SK-N-SH (cell line): Measurements from ENCODE around the gene POLA1. TPM values are rescaled to one million over a fixed set of nuclear protein-coding genes. Genes with fewer than 3 reads are reported as not detected.

Experiments used
- CTCF ChIA-PET: fragments of 300-600, 350-600 bp; formaldehyde crosslinking; extraction: SDS; loops from one replicate; lab custom pipeline; 2021; lab: Yijun Ruan, JAX
- POLR2A ChIA-PET: fragments of 350-600 bp; sonication (Branson Sonifier 250); formaldehyde crosslinking; extraction: SDS; loops from one replicate; lab custom pipeline; 2020; ENCODE audit warnings: antibody characterized with exemption, inconsistent platforms; lab: Yijun Ruan, JAX
- DNase-seq: peaks from one replicate; pipeline ENCODE4 v3.0.0; 2012
- H2AFZ ChIP-seq: fragments of 200-600 bp; sonication (generic); 2 replicates; pipeline ENCODE4 v1.8.1; 2016; ENCODE audit warnings: antibody characterized with exemption, mild to moderate bottlenecking, low read depth
- H3F3A ChIP-seq: fragments of 200-600 bp; sonication (generic); replicated peaks from 2 replicates; pipeline ENCODE3; 2016; ENCODE audit warnings: antibody characterized with exemption, mild to moderate bottlenecking; ENCODE audit not compliant: insufficient read depth
- H3K27ac ChIP-seq, 2 experiments: fragments of 200-500 bp in 1 of 2; fragments of 200-600 bp in 1 of 2; sonication (Bioruptor generic) in 1 of 2; sonication (generic), shearing (Covaris generic) in 1 of 2; 2 replicates each; pipeline versions ENCODE4 v1.5.1 to v1.6.1; 2014 to 2016; ENCODE audit warnings: low read depth in 2 of 2, inconsistent platforms in 1 of 2, low read length in 1 of 2, mild to moderate bottlenecking in 1 of 2, mixed read lengths in 1 of 2
- H3K27me3 ChIP-seq: fragments of 200-600 bp; sonication (generic), shearing (Covaris generic); 2 replicates; pipeline ENCODE4 v1.6.1; 2016; ENCODE audit warnings: mixed run types; ENCODE audit not compliant: insufficient read depth
- H3K36me3 ChIP-seq, 2 experiments: fragments of 200-500 bp in 1 of 2; fragments of 200-600 bp in 1 of 2; sonication (Bioruptor generic) in 1 of 2; sonication (generic) in 1 of 2; replicated peaks in 1 of 2; 2 replicates each; pipeline versions ENCODE3 to v1.5.1; 2014 to 2016; ENCODE audit warnings: low read length in 1 of 2, mild to moderate bottlenecking in 1 of 2; ENCODE audit not compliant: insufficient read depth in 2 of 2, control insufficient read depth in 1 of 2
- H3K4me1 ChIP-seq, 2 experiments: fragments of 200-500 bp in 1 of 2; fragments of 200-600 bp in 1 of 2; sonication (Bioruptor generic) in 1 of 2; sonication (generic), shearing (Covaris generic) in 1 of 2; 2 replicates each; pipeline versions ENCODE4 v1.5.1 to v1.6.1; 2014 to 2016; ENCODE audit warnings: low read depth in 1 of 2, low read length in 1 of 2, mixed run types in 1 of 2; ENCODE audit not compliant: insufficient read depth in 2 of 2, control insufficient read depth in 1 of 2
- H3K4me2 ChIP-seq: fragments of 200-600 bp; sonication (generic), shearing (Covaris generic); 2 replicates; pipeline ENCODE4 v1.6.1; 2017; ENCODE audit warnings: mixed run types
- H3K4me3 ChIP-seq, 2 experiments: fragments of 200-500 bp in 1 of 2; fragments of 200-600 bp in 1 of 2; sonication (Bioruptor generic) in 1 of 2; sonication (generic), shearing (Covaris generic) in 1 of 2; 2 replicates each; pipeline versions ENCODE4 v1.5.1 to v1.8.1; 2014 to 2016; ENCODE audit warnings: low read depth in 2 of 2, inconsistent platforms in 1 of 2, low read length in 1 of 2, mild to moderate bottlenecking in 1 of 2, mixed read lengths in 1 of 2, moderate library complexity in 1 of 2
- H3K79me2 ChIP-seq: fragments of 200-600 bp; sonication (generic); 2 replicates; pipeline ENCODE4 v1.8.1; 2017; ENCODE audit warnings: mild to moderate bottlenecking; ENCODE audit not compliant: insufficient read depth
- H3K9ac ChIP-seq: fragments of 200-600 bp; sonication (generic); 2 replicates; pipeline ENCODE4 v1.6.1; 2017; ENCODE audit warnings: mixed run types
- H3K9me2 ChIP-seq: fragments of 200-600 bp; sonication (generic); 2 replicates; pipeline ENCODE4 v1.6.1; 2017; ENCODE audit warnings: mixed run types
- H3K9me3 ChIP-seq: fragments of 200-600 bp; sonication (generic); 2 replicates; pipeline ENCODE4 v1.6.1; 2017; ENCODE audit warnings: mixed run types, mild to moderate bottlenecking, moderate library complexity
- H4K20me1 ChIP-seq: fragments of 200-600 bp; sonication (generic); 2 replicates; pipeline ENCODE4 v1.6.1; 2017; ENCODE audit warnings: mild to moderate bottlenecking, mixed run types; ENCODE audit not compliant: insufficient read depth
- FOXM1 ChIP-seq: IDR thresholded peaks from 2 replicates; pipeline ENCODE4 v1.4.0; 2012; ENCODE audit warnings: low read depth, mild to moderate bottlenecking
- IRF3 ChIP-seq: fragments of 150-350 bp; IDR thresholded peaks from 2 replicates; pipeline ENCODE4 v1.6.1; 2016; ENCODE audit warnings: mild to moderate bottlenecking, low read depth, low read length
- MXI1 ChIP-seq: IDR thresholded peaks from 2 replicates; pipeline ENCODE4 v1.6.1; 2012; ENCODE audit warnings: mild to moderate bottlenecking, low read depth, low read length, improper control_type of control experiment
- NFIC ChIP-seq: IDR thresholded peaks from 2 replicates; pipeline ENCODE4 v1.4.0; 2012; ENCODE audit warnings: borderline replicate concordance
- PBX3 ChIP-seq: IDR thresholded peaks from 2 replicates; pipeline ENCODE4; 2012
- RAD21 ChIP-seq: IDR thresholded peaks from 2 replicates; pipeline ENCODE4 v1.6.1; 2012; ENCODE audit warnings: mild to moderate bottlenecking, low read length
- RCOR1 ChIP-seq: fragments of 150-350 bp; IDR thresholded peaks from 2 replicates; pipeline ENCODE4 v1.6.1; 2017; ENCODE audit warnings: antibody characterized with exemption, low read length
- REST ChIP-seq: IDR thresholded peaks from 2 replicates; pipeline ENCODE4 v1.6.1; 2012; ENCODE audit warnings: mild to moderate bottlenecking, low read depth, low read length, moderate library complexity
- SMC3 ChIP-seq: IDR thresholded peaks from 2 replicates; pipeline ENCODE4 v1.6.1; 2012; ENCODE audit warnings: low read depth, low read length, improper control_type of control experiment
- TAF1 ChIP-seq: IDR thresholded peaks from 2 replicates; pipeline ENCODE4 v1.6.1; 2012; ENCODE audit warnings: low read depth, mild to moderate bottlenecking, low read length, moderate library complexity, borderline replicate concordance
- TCF12 ChIP-seq: IDR thresholded peaks from 2 replicates; pipeline ENCODE4 v1.4.0; 2012
- USF2 ChIP-seq: fragments of 150-350 bp; IDR thresholded peaks from 2 replicates; pipeline ENCODE4 v1.6.1; 2017; ENCODE audit warnings: antibody characterized with exemption, low read length, low read depth, borderline replicate concordance
- WGBS: methylation state at CpG from one replicate; pipeline ENCODE4 v1.1.6; 2017; ENCODE audit warnings: low lambda C conversion rate; 5-methylcytosine and 5-hydroxymethylcytosine counted together
- polyA plus RNA-seq, 3 experiments: library from polyadenylated mRNA; depleted of rRNA; stranded (reverse); fragments of >200 nt; gene quantifications; 2 replicates each; pipeline ENCODE4 v1.2.3, GENCODE V29; 2012
- TF ChIP-seq, protein P1 (sequence below): IDR thresholded peaks from 2 replicates; pipeline ENCODE4 v1.4.0; 2012; ENCODE audit warnings: low read depth

POLA1 gene
- polyA plus RNA-seq, 1 of the 3 experiments (the other 2 are of a cell fraction): 2.8 TPM

DNA sequence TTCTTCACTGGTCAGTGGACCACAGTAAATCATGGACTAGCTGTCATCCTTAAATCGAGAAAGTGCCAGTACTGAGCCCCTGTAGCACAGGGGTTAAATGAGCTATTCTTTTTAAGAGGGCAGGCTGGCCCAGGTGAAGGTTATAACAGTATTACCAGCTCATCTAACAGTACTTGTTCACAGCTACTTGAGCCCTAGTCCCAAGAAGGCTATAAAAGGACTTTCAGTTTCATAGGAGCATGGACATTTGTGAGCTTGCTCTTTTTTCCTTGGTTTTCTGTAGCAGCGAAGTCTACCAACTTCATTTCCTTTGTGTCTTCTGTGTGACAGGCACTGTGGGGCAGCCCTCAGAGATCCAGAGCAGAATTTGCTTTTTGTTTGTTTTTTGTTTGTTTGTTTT is 261.0 kb downstream of the POLA1 start (continued):
- TF ChIP-seq TCF12: no peak
- no peak for TF ChIP-seq RAD21
- no peak for TF ChIP-seq USF2

DNA sequence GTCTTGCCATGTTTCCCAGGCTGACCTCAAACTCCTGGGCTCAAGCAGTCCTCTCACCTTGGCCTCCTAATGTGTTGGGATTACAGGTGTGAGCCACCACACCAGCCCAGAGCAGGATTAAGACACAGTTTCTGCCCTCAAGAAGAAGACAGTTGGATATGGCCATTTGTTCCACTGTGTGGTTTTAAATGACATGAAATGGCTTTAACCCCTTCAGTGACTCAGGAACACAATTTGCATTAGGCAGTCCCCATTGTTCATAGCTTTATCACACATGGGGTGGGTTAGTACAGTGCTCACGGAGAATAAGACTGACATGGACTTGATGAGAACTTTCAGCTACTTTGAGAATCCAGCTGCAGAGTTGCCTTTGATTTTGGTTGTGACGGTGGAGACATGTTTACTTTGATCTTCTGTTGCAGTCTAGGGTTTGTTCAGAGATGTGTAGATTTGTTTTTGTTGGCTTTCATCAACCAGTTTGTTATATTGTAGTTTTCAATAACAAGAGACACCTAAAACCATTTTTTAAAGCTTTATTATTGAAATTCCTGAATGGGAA is 261.7 kb downstream of the POLA1 start:
- no peaks in the 10 kb centered on the region for H3K36me3 ChIP-seq
- H4K20me1 ChIP-seq: no peaks in the 10 kb centered on the region
- WGBS: 44% methylated on average over 2 of the region's 2 CpGs
- no peak overlapping the region for H3K4me3 ChIP-seq
- no peak overlapping the region for H3K27ac ChIP-seq
- H3K9ac ChIP-seq: no peak overlapping the region
- DNase-seq: no peak
- H3K27me3 ChIP-seq: no peaks in the 10 kb centered on the region
- no peaks in the 10 kb centered on the region for H3F3A ChIP-seq
- no peak overlapping the region for H3K4me2 ChIP-seq
- H3K79me2 ChIP-seq: no peaks in the 10 kb centered on the region
- no peaks in the 10 kb centered on the region for H3K9me2 ChIP-seq
- no peaks in the 10 kb centered on the region; a peak in 2 of 4 replicates for H3K4me1 ChIP-seq
- H3K9me3 ChIP-seq: no peaks in the 10 kb centered on the region
- POLR2A ChIA-PET: no interaction called here
- TF ChIP-seq MXI1: no peak
- TF ChIP-seq, protein P1, sequence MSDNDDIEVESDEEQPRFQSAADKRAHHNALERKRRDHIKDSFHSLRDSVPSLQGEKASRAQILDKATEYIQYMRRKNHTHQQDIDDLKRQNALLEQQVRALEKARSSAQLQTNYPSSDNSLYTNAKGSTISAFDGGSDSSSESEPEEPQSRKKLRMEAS: no peak
- TF ChIP-seq FOXM1: no peak
- TF ChIP-seq RCOR1: no peak
- no peak for TF ChIP-seq TCF12
- TF ChIP-seq SMC3: no peak
- no peak overlapping the region for H2AFZ ChIP-seq
- CTCF ChIA-PET: no interaction called here

DNA sequence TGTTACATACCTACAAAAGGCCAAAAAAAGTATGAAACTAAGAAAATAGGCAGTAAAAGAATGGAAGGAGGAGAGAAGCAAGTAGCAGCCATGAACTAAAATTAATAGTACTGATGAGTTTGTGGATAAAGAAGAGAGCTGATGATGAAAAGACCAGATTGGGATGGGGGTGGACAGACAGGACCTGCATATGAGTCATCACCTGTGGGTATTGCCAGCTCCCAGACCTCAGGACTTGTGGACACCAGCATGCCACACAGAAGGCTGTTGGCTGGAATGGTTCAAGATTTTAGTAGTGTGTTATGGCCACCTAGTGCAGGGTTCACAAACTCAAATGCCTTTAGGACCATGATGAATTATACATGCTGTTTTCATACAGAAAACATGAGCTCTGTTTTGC is 263.1 kb downstream of the POLA1 start:
- POLR2A ChIA-PET: no interaction called here
- DNase-seq: no peak
- H3K4me3 ChIP-seq: no peak overlapping the region

More for the DNA sequence above, 263.1 kb downstream of the POLA1 start:
- H3K9me3 ChIP-seq: no peaks in the 10 kb centered on the region
- H3K27ac ChIP-seq: no peak overlapping the region
- H2AFZ ChIP-seq: no peak overlapping the region
- H3F3A ChIP-seq: no peaks in the 10 kb centered on the region
- CTCF ChIA-PET: interaction anchor here (1.3 to 1.5 kb wide), 2 partner anchors 11 to 118 kb away, joined by 3 to 5 read pairs; no protein-coding TSS in a partner anchor
- H3K9me2 ChIP-seq: no peaks in the 10 kb centered on the region
- no peaks in the 10 kb centered on the region for H3K36me3 ChIP-seq
- no peak overlapping the region for H3K9ac ChIP-seq
- H4K20me1 ChIP-seq: no peaks in the 10 kb centered on the region
- H3K79me2 ChIP-seq: no peaks in the 10 kb centered on the region
- no peak for TF ChIP-seq FOXM1
- TF ChIP-seq NFIC: no peak
- no peak for TF ChIP-seq SMC3
- TF ChIP-seq TAF1: no peak
- TF ChIP-seq PBX3: no peak
- TF ChIP-seq REST: no peak
- TF ChIP-seq RAD21: no peak
- no peak for TF ChIP-seq RCOR1
- TF ChIP-seq IRF3: no peak
- TF ChIP-seq, protein P1: no peak
- no peaks in the 10 kb centered on the region for H3K27me3 ChIP-seq
- no peak overlapping the region for H3K4me2 ChIP-seq
- H3K4me1 ChIP-seq: no peaks in the 10 kb centered on the region; a peak in 2 of 4 replicates
